WTC11 (cell line): Measurements from ENCODE around the gene PHAF1.

Experiments used
- NR2C2 ChIP-seq: sonication (generic); formaldehyde crosslinking; IDR thresholded peaks from 2 replicates; pipeline ENCODE4 v1.8.0; 2022; ENCODE audit warnings: mild to moderate bottlenecking, missing genetic modification reagents
- TP53 ChIP-seq: sonication (generic); formaldehyde crosslinking; IDR thresholded peaks from 2 replicates; pipeline ENCODE4 v1.8.1; 2023; ENCODE audit warnings: mild to moderate bottlenecking, missing genetic modification reagents
- ZSCAN18 ChIP-seq: fragments of 250-450 bp; sonication (Bioruptor Pico); IDR thresholded peaks from 2 replicates; pipeline ENCODE4 v2.1.2; 2022; ENCODE audit warnings: mild to moderate bottlenecking, moderate library complexity

- TF ChIP-seq TP53 (CRISPR knock-in tag) (no peak), NR2C2 (no peak), ZSCAN18 (CRISPR knock-in tag) (no peak)
Measured at GRCh38 chr16:67087803-67088202, 21.9 kb upstream of the PHAF1 start.
